ENCODE data around the gene TINAG. TPM values are rescaled to one million over a fixed set of nuclear protein-coding genes. Genes with fewer than 3 reads are reported as not detected.

TINAG gene
- total RNA-seq, 2 donors from 2014 or later = not detected

DNA sequence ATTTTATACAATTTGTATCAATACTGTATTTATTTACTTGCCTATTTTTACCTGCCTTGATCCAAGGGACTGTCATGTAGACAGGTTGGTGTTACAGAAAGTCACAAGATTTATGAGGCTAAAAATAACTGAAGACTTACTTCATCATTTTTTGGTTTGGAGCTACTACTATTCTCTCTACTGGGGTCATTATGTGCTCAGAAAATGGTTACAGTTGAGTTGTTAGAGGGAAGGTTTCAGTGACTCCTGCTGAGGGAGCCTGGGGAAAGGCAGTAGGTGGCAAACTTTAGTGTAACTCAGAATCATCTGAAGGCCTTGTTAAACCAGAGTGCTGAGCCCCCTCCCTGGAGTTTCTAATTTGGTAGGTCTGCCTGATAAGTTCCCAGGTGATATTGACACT, 118.8 kb downstream of the TINAG start:
- TF ChIP-seq, protein P1, sequence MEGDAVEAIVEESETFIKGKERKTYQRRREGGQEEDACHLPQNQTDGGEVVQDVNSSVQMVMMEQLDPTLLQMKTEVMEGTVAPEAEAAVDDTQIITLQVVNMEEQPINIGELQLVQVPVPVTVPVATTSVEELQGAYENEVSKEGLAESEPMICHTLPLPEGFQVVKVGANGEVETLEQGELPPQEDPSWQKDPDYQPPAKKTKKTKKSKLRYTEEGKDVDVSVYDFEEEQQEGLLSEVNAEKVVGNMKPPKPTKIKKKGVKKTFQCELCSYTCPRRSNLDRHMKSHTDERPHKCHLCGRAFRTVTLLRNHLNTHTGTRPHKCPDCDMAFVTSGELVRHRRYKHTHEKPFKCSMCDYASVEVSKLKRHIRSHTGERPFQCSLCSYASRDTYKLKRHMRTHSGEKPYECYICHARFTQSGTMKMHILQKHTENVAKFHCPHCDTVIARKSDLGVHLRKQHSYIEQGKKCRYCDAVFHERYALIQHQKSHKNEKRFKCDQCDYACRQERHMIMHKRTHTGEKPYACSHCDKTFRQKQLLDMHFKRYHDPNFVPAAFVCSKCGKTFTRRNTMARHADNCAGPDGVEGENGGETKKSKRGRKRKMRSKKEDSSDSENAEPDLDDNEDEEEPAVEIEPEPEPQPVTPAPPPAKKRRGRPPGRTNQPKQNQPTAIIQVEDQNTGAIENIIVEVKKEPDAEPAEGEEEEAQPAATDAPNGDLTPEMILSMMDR (conservative IDR thresholded peaks at IDR 0.05) = no peak
- H3K27ac ChIP-seq (ENCODE audit: low read depth, low read length) = no peak overlapping the region

DNA sequence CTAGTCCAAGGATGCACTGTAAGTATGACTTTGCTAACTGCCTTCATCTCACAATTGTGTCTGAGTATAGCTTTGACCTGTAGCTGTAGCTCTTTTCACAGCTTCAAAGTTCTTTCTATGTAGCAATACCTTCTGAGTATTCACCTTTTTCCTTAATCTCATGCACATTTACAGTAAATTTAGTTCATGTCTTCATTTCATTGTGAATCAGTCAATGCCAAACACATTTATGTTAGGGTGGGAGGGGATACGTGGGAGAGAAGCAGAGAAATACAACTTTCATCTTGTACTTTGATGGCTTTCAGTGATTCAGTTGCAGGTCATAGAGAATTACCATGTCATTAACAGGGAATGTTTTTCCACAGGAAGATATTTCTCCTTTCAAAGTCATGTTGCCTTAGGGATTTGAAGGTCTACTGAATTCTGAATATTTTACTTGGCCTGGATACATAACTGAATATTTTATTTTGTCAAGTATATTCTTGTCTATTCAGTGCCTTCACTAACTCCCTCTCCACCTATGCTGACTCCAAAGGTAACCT, 119.2 kb downstream of the TINAG start:
- no peak overlapping the region for H3K27ac ChIP-seq (ENCODE audit: low read depth, low read length)
- H3K27me3 Mint-ChIP-seq (ENCODE audit: insufficient read depth) = no peaks in the 10 kb centered on the region
- 69% methylated on average over 1 of the region's 1 CpG; no CpG with 5 or more reads in 1 of the 2 experiments for WGBS, 2 experiments (ENCODE audit: insufficient coverage in 1 of 2, insufficient read length in 1 of 2)

More for the DNA sequence above, 118.8 kb downstream of the TINAG start:
- H3K27ac Mint-ChIP-seq = no peak overlapping the region
- Histone ChIP-seq H3K27me3 (ENCODE audit: control insufficient read depth, insufficient read depth, low read length, poor library complexity, severe bottlenecking) (no peaks in the 10 kb centered on the region), H3K9ac (ENCODE audit: extremely low read depth, low read length, poor library complexity, severe bottlenecking) (no peak overlapping the region), H3K9me3 (ENCODE audit: control insufficient read depth, low read length) (no peaks in the 10 kb centered on the region), H3K4me3 (ENCODE audit: low read length) (no peak overlapping the region), H3K4me1 (ENCODE audit: control insufficient read depth, insufficient read depth, low read length) (no peaks in the 10 kb centered on the region), H3K36me3 (ENCODE audit: control insufficient read depth, insufficient read depth, low read length) (no peaks in the 10 kb centered on the region)
- DNase-seq = peak; percentile 36
- no peaks in the 10 kb centered on the region for H3K9me3 Mint-ChIP-seq
- peaks cover 7% of the 10 kb centered on the region for H3K4me1 Mint-ChIP-seq
- no peak overlapping the region for H3K4me3 Mint-ChIP-seq
- no peaks in the 10 kb centered on the region for H3K36me3 Mint-ChIP-seq (ENCODE audit: low read depth)
- no peaks in the 10 kb centered on the region for H3K27me3 Mint-ChIP-seq (ENCODE audit: insufficient read depth)

DNA sequence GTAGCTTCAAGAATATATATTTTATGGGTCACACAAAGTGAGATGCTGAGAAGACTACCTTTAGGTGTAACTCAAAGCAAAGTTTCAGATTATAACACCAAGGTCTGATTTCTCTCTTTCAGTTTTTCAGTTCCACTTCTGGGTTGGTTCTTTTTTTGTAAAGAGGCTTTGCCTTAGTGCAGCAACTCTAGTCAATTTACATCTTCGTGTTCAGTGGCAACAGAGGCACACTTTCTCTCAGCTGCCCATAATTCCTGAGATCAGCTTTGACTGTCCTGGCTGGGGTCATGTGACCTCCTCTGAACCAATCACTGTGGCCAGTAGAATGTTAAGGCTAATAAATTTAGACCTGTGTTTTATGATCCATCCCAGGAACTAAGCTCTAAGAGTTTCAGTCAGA, 120.2 kb downstream of the TINAG start:
- Histone ChIP-seq H3K27me3 (ENCODE audit: control insufficient read depth, insufficient read depth, low read length, poor library complexity, severe bottlenecking) (no peaks in the 10 kb centered on the region), H3K36me3 (ENCODE audit: control insufficient read depth, insufficient read depth, low read length) (no peaks in the 10 kb centered on the region), H3K4me1 (ENCODE audit: control insufficient read depth, insufficient read depth, low read length) (no peaks in the 10 kb centered on the region), H3K4me3 (ENCODE audit: low read length) (no peak overlapping the region), H3K9ac (ENCODE audit: extremely low read depth, low read length, poor library complexity, severe bottlenecking) (no peak overlapping the region), H3K27ac (ENCODE audit: low read depth, low read length) (no peak overlapping the region), H3K9me3 (ENCODE audit: control insufficient read depth, low read length) (no peaks in the 10 kb centered on the region)
- DNase-seq = no peak
- WGBS, 2 experiments (ENCODE audit: insufficient coverage in 1 of 2, insufficient read length in 1 of 2) = 89 to 90% methylated on average over 1 of the region's 1 CpG
- H3K4me1 Mint-ChIP-seq = peaks cover 7% of the 10 kb centered on the region
- H3K4me3 Mint-ChIP-seq = no peak overlapping the region
- TF ChIP-seq, protein P1 (conservative IDR thresholded peaks at IDR 0.05) = no peak
- no peaks in the 10 kb centered on the region for H3K27me3 Mint-ChIP-seq (ENCODE audit: insufficient read depth)
- no peaks in the 10 kb centered on the region for H3K36me3 Mint-ChIP-seq (ENCODE audit: low read depth)
- no peak overlapping the region for H3K27ac Mint-ChIP-seq
- H3K9me3 Mint-ChIP-seq = no peaks in the 10 kb centered on the region

More for the DNA sequence above, 119.2 kb downstream of the TINAG start:
- Histone ChIP-seq H3K27me3 (ENCODE audit: control insufficient read depth, insufficient read depth, low read length, poor library complexity, severe bottlenecking) (no peaks in the 10 kb centered on the region), H3K4me3 (ENCODE audit: low read length) (no peak overlapping the region), H3K36me3 (ENCODE audit: control insufficient read depth, insufficient read depth, low read length) (no peaks in the 10 kb centered on the region), H3K9ac (ENCODE audit: extremely low read depth, low read length, poor library complexity, severe bottlenecking) (no peak overlapping the region), H3K9me3 (ENCODE audit: control insufficient read depth, low read length) (no peaks in the 10 kb centered on the region), H3K4me1 (ENCODE audit: control insufficient read depth, insufficient read depth, low read length) (no peaks in the 10 kb centered on the region)
- H3K27ac Mint-ChIP-seq = no peak overlapping the region
- no peak overlapping the region for H3K4me3 Mint-ChIP-seq
- no peaks in the 10 kb centered on the region for H3K36me3 Mint-ChIP-seq (ENCODE audit: low read depth)
- TF ChIP-seq, protein P1 (conservative IDR thresholded peaks at IDR 0.05) = no peak
- H3K4me1 Mint-ChIP-seq = peaks cover 7% of the 10 kb centered on the region
- no peak for DNase-seq
- H3K9me3 Mint-ChIP-seq = no peaks in the 10 kb centered on the region

Measured in endodermal cell (in vitro differentiated cells).